SIG-M5 (cell line): ENCODE results near the gene WWC1.

ENCODE experiments used
- DNase-seq: peaks from one replicate; lab custom pipeline; 2025; lab: John Stamatoyannopoulos, UW

WWC1 gene

GRCh38 chr5:168443950-168444700, 152.7 kb downstream of the WWC1 start:
- no peak for DNase-seq

- DNase-seq, result no peak
Observed at GRCh38 chr5:168446983-168447619, 155.7 kb downstream of the WWC1 start.

- DNase-seq, result no peak
Observed at GRCh38 chr5:168447808-168448207, 156.4 kb downstream of the WWC1 start.

- no peak for DNase-seq
Observed at GRCh38 chr5:168449166-168449565, 157.7 kb downstream of the WWC1 start.

GRCh38 chr5:168451565-168451964, 160.1 kb downstream of the WWC1 start:
- DNase-seq, result no peak

- DNase-seq, result no peak
Observed at GRCh38 chr5:168455201-168455600, 163.8 kb downstream of the WWC1 start.

GRCh38 chr5:168457542-168457941, 166.1 kb downstream of the WWC1 start:
- DNase-seq, result no peak

- DNase-seq, result no peak
Observed at GRCh38 chr5:168460606-168461005, 169.2 kb downstream of the WWC1 start.

- no peak for DNase-seq
Observed at GRCh38 chr5:168463081-168463480, 171.6 kb downstream of the WWC1 start.

- DNase-seq, result no peak
Observed at GRCh38 chr5:168464214-168464613, 172.8 kb downstream of the WWC1 start.

GRCh38 chr5:168464641-168465040, 173.2 kb downstream of the WWC1 start:
- DNase-seq, result no peak

GRCh38 chr5:168467755-168468330, 176.4 kb downstream of the WWC1 start:
- DNase-seq, result no peak

- no peak for DNase-seq
Observed at GRCh38 chr5:168468836-168469235, 177.4 kb downstream of the WWC1 start.

GRCh38 chr5:168469816-168470215, 178.4 kb downstream of the WWC1 start:
- no peak for DNase-seq

- no peak for DNase-seq
Observed at GRCh38 chr5:168471785-168472184, 180.3 kb downstream of the WWC1 start.

- no peak for DNase-seq
Observed at GRCh38 chr5:168472329-168472728, 180.9 kb downstream of the WWC1 start.

- no peak for DNase-seq
Observed at GRCh38 chr5:168474319-168474718, 182.9 kb downstream of the WWC1 start.

- DNase-seq, result no peak
Observed at GRCh38 chr5:168477060-168477459, 185.6 kb downstream of the WWC1 start.

- DNase-seq, result no peak
Observed at GRCh38 chr5:168479166-168479565, 187.7 kb downstream of the WWC1 start.

GRCh38 chr5:168480601-168481000, 189.2 kb downstream of the WWC1 start:
- no peak for DNase-seq

- no peak for DNase-seq
Observed at GRCh38 chr5:168481330-168481788, 189.9 kb downstream of the WWC1 start.

- no peak for DNase-seq
Observed at GRCh38 chr5:168482361-168482760, 190.9 kb downstream of the WWC1 start.
